ENCODE data around the gene EEF2K. TPM values are rescaled to one million over a fixed set of nuclear protein-coding genes. Genes with fewer than 3 reads are reported as not detected.

The EEF2K gene
- polyA plus RNA-seq, 3 donors = 0.85 to 6.5 (median 1.7) TPM

DNA sequence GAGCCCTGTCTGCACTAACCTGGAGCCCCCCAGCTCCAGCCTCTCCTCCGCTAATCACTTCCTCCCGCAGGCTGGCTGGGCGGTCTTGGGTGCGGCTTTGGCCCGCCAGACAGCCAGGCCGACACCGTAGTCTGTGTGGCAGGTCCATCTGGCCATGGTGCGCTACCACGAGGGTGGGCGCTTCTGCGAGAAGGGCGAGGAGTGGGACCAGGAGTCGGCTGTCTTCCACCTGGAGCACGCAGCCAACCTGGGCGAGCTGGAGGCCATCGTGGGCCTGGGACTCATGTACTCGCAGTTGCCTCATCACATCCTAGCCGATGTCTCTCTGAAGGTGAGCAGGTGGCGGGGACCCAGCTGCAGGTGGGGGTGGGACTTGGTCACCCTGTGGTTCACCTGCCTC lies 60.5 kb downstream of the EEF2K start:
- Histone ChIP-seq H3K4me3 (replicated peaks in 1 of 3; ENCODE audit: low read depth in 2 of 3, low read length in 3 of 3) (no peak overlapping the region), H3K36me3 (replicated peaks in 1 of 2; ENCODE audit: control insufficient read depth in 1 of 2, insufficient read depth in 2 of 2, low read length in 2 of 2) (peaks cover 31 to 49% of the 10 kb centered on the region in 2 donors), H3K27ac (ENCODE audit: low read depth in 1 of 2, low read length in 2 of 2) (no peak overlapping the region), H3K9me3 (replicated peaks in 1 of 2; ENCODE audit: control insufficient read depth in 1 of 2, insufficient read depth in 1 of 2, low read length in 2 of 2) (no peaks in the 10 kb centered on the region), H3K4me1 (ENCODE audit: control insufficient read depth in 1 of 2, insufficient read depth in 2 of 2, low read length in 2 of 2) (no peaks in the 10 kb centered on the region), H3K79me2 (ENCODE audit: insufficient read depth, low read length) (no peaks in the 10 kb centered on the region), H2AFZ (ENCODE audit: insufficient read depth, low read depth, low read length, poor library complexity, severe bottlenecking) (no peak overlapping the region), H3K9ac (ENCODE audit: insufficient read depth, low read length, poor library complexity, severe bottlenecking) (no peak overlapping the region), H3K4me2 (replicated peaks; ENCODE audit: extremely low read depth, low read length, poor library complexity, severe bottlenecking) (no peak overlapping the region), H4K20me1 (ENCODE audit: insufficient read depth, low read length) (no peaks in the 10 kb centered on the region), H3K27me3 (ENCODE audit: control insufficient read depth in 2 of 2, insufficient read depth in 2 of 2, low read length in 2 of 2) (no peaks in the 10 kb centered on the region)
- Mint-ChIP-seq H3K4me3 (no peak overlapping the region), H3K9me3 (no peaks in the 10 kb centered on the region), H3K4me1 (peaks cover 2% of the 10 kb centered on the region), H3K27me3 (ENCODE audit: low read depth in 3 of 3) (no peaks in the 10 kb centered on the region), H3K27ac (no peak overlapping the region), H3K36me3 (peaks cover 29 to 83% of the 10 kb centered on the region in 2 donors)
- WGBS (ENCODE audit: insufficient coverage) = 98% methylated on average over 19 of the region's 19 CpGs
- intact Hi-C loops (cut with micrococcal nuclease) = no loop called here
- DNase-seq = no peak
- TF ChIP-seq, protein P1, sequence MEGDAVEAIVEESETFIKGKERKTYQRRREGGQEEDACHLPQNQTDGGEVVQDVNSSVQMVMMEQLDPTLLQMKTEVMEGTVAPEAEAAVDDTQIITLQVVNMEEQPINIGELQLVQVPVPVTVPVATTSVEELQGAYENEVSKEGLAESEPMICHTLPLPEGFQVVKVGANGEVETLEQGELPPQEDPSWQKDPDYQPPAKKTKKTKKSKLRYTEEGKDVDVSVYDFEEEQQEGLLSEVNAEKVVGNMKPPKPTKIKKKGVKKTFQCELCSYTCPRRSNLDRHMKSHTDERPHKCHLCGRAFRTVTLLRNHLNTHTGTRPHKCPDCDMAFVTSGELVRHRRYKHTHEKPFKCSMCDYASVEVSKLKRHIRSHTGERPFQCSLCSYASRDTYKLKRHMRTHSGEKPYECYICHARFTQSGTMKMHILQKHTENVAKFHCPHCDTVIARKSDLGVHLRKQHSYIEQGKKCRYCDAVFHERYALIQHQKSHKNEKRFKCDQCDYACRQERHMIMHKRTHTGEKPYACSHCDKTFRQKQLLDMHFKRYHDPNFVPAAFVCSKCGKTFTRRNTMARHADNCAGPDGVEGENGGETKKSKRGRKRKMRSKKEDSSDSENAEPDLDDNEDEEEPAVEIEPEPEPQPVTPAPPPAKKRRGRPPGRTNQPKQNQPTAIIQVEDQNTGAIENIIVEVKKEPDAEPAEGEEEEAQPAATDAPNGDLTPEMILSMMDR (IDR thresholded peaks at IDR 0.05) = no peak

GRCh38 chr16:22267764-22268163 lies 61.7 kb downstream of the EEF2K start:
- no peak overlapping the region for H3K4me2 ChIP-seq (replicated peaks; ENCODE audit: extremely low read depth, low read length, poor library complexity, severe bottlenecking)
- TF ChIP-seq, protein P1 (IDR thresholded peaks at IDR 0.05) = no peak
- H3K9ac ChIP-seq (ENCODE audit: insufficient read depth, low read length, poor library complexity, severe bottlenecking) = no peak overlapping the region
- intact Hi-C loops (cut with micrococcal nuclease) = no loop called here
- H4K20me1 ChIP-seq (ENCODE audit: insufficient read depth, low read length) = no peaks in the 10 kb centered on the region
- H3K36me3 ChIP-seq (replicated peaks in 1 of 2; ENCODE audit: control insufficient read depth in 1 of 2, insufficient read depth in 2 of 2, low read length in 2 of 2) = peaks cover 27 to 52% of the 10 kb centered on the region in 2 donors
- H3K9me3 ChIP-seq (replicated peaks in 1 of 2; ENCODE audit: control insufficient read depth in 1 of 2, insufficient read depth in 1 of 2, low read length in 2 of 2) = no peaks in the 10 kb centered on the region
- H3K4me3 ChIP-seq (replicated peaks in 1 of 3; ENCODE audit: low read depth in 2 of 3, low read length in 3 of 3) = no peak overlapping the region
- H3K27ac ChIP-seq (ENCODE audit: low read depth in 1 of 2, low read length in 2 of 2) = no peak overlapping the region
- 100% methylated on average over 1 of the region's 8 CpGs for WGBS (ENCODE audit: insufficient coverage)
- no peaks in the 10 kb centered on the region for H3K27me3 ChIP-seq (ENCODE audit: control insufficient read depth in 2 of 2, insufficient read depth in 2 of 2, low read length in 2 of 2)
- no peaks in the 10 kb centered on the region for H3K27me3 Mint-ChIP-seq (ENCODE audit: low read depth in 3 of 3)
- H3K9me3 Mint-ChIP-seq = no peaks in the 10 kb centered on the region
- no peak overlapping the region for H2AFZ ChIP-seq (ENCODE audit: insufficient read depth, low read depth, low read length, poor library complexity, severe bottlenecking)
- H3K4me3 Mint-ChIP-seq = no peak overlapping the region
- peak overlapping the region in 1 of 7 donors; percentile 25 for H3K27ac Mint-ChIP-seq
- H3K36me3 Mint-ChIP-seq = peaks cover 38 to 86% of the 10 kb centered on the region in 2 donors
- DNase-seq = no peak
- no peaks in the 10 kb centered on the region for H3K4me1 ChIP-seq (ENCODE audit: control insufficient read depth in 1 of 2, insufficient read depth in 2 of 2, low read length in 2 of 2)
- H3K79me2 ChIP-seq (ENCODE audit: insufficient read depth, low read length) = no peaks in the 10 kb centered on the region
- H3K4me1 Mint-ChIP-seq = peaks cover 2% of the 10 kb centered on the region

All from CD14-positive monocyte (primary cell).